HG03520 (cell line): ENCODE data around the gene DYDC2.

Experiments
- ATAC-seq: cut with Tn5 transposase; IDR thresholded peaks from one replicate; pipeline ENCODE4 v1.9.1; 2021; ENCODE audit warnings: mild to moderate bottlenecking, moderate library complexity; ENCODE audit not compliant: unreplicated experiment

The DYDC2 gene

GRCh38 chr10:80365510-80365909 lies 8.9 kb downstream of the DYDC2 start:
- ATAC-seq: no peak

GRCh38 chr10:80371467-80371866 lies 14.9 kb downstream of the DYDC2 start:
- ATAC-seq: no peak

- no peak for ATAC-seq
Observed at GRCh38 chr10:80372675-80373074, 16.1 kb downstream of the DYDC2 start.

- no peak for ATAC-seq
Observed at GRCh38 chr10:80373502-80373901, 16.9 kb downstream of the DYDC2 start.

- no peak for ATAC-seq
Observed at GRCh38 chr10:80379701-80380100, 23.1 kb downstream of the DYDC2 start.

GRCh38 chr10:80380185-80380584 lies 23.6 kb downstream of the DYDC2 start:
- no peak for ATAC-seq

GRCh38 chr10:80382989-80383388 lies 26.4 kb downstream of the DYDC2 start:
- peak; percentile 53 for ATAC-seq

- no peak for ATAC-seq
Observed at GRCh38 chr10:80390740-80391139, 34.2 kb downstream of the DYDC2 start.

- ATAC-seq: no peak
Observed at GRCh38 chr10:80392250-80392649, 35.7 kb downstream of the DYDC2 start.

GRCh38 chr10:80394358-80394916 lies 37.9 kb downstream of the DYDC2 start:
- ATAC-seq: no peak

GRCh38 chr10:80397014-80397413 lies 40.4 kb downstream of the DYDC2 start:
- ATAC-seq: no peak

GRCh38 chr10:80400136-80400804 lies 43.7 kb downstream of the DYDC2 start:
- ATAC-seq: no peak

GRCh38 chr10:80405035-80405434 lies 48.5 kb downstream of the DYDC2 start:
- no peak for ATAC-seq

GRCh38 chr10:80405626-80406025 lies 49.0 kb downstream of the DYDC2 start:
- no peak for ATAC-seq

GRCh38 chr10:80406204-80406603 lies 49.6 kb downstream of the DYDC2 start:
- ATAC-seq: no peak

- peak; percentile 15 for ATAC-seq
Observed at GRCh38 chr10:80407812-80408241, 51.2 kb downstream of the DYDC2 start.

- ATAC-seq: peak; percentile 89
Observed at GRCh38 chr10:80408242-80409101, 51.9 kb downstream of the DYDC2 start, which contains the start of gene PRXL2A. Gene PRXL2A (plus strand): TSS chr10:80408551. CDS start chr10:80420468, 11,917 bp downstream.

- ATAC-seq: no peak
Observed at GRCh38 chr10:80409121-80409520, 52.5 kb downstream of the DYDC2 start.

- ATAC-seq: no peak
Observed at GRCh38 chr10:80410122-80410521, 53.5 kb downstream of the DYDC2 start.

GRCh38 chr10:80410578-80411145 lies 54.1 kb downstream of the DYDC2 start:
- ATAC-seq: no peak

GRCh38 chr10:80411267-80411668 lies 54.7 kb downstream of the DYDC2 start:
- no peak for ATAC-seq
